NCI-H2081 treated with DMSO at 0.1 percent for 48 hours (cell line): Measurements from ENCODE around the gene PKP4.

ENCODE experiments used
- DNase-seq: peaks from one replicate; lab custom pipeline; 2025; lab: John Stamatoyannopoulos, UW

The PKP4 gene

GRCh38 chr2:158496986-158497385 is 40.2 kb downstream of the PKP4 start:
- no peak for DNase-seq

DNA sequence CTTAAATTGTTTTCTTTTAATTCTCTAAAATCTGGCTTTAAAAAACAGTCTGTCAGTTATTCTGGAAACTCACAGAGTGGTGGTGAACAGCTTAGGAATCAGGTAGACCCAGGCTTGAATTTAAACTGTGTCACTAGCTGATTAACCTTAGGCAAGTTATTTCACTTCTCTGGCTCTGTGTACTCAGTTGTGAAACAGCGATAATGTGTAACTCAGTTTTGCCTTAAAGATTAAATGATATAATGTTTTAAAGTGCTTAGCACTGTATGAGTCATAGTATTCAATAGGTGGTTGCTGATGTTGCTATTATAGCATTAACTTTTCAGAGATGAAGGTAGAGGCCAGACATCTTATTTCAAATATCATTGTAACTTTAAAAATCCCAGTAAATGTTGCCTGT is 40.7 kb downstream of the PKP4 start:
- DNase-seq = no peak

DNA sequence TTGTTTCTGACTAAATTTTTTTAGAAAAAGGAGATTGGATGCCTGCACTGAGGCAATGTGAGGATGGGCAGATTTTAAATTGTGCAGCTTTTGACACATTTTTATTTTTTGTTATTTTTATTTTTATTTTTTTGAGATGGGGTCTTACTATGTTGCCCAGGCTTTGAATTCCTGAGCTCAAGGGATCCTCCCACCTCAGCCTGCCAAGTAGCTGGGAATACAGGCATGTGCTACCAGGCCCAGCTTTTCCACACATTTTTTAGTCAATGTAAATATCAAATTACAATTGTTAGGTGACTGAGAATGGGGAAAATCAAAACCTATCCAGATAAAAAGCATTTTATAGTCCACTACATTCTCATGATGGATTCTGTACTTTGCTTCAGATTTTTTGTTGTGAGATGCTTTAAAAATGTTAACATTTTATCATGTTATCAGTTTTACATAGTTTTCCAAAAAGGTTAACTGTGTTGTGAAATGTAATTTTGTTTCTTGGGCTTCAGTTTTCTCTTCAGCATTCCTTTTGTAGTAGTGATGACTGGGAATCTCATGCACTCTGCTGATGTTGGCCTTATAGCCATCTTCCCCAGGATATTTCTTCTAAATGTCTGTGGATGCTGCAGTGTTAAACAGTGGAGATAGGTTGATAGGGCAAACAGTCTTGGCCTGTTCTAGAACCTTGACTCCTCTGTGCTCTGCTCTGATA is 41.4 kb downstream of the PKP4 start:
- DNase-seq = no peak

DNA sequence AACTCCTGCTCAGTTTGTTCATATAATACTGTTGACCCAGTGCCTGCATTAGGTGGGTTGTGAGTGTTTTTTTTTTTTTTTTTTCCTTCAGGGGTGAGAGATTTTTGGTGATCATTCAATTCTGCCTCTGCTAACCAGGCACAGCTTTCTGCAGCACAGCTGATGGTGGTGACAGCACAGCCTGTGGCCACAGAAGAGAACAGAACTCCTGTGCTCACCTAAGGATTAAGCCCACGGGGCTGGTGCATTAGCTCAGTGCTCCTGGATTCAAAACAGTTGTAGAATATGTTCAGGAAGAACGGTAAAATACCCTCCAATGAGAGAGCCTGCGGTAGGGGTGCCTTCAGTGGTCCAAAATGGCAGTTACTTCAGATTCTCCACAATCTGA is 42.0 kb downstream of the PKP4 start:
- DNase-seq = no peak

GRCh38 chr2:158499383-158499782 is 42.6 kb downstream of the PKP4 start:
- DNase-seq = no peak

DNA sequence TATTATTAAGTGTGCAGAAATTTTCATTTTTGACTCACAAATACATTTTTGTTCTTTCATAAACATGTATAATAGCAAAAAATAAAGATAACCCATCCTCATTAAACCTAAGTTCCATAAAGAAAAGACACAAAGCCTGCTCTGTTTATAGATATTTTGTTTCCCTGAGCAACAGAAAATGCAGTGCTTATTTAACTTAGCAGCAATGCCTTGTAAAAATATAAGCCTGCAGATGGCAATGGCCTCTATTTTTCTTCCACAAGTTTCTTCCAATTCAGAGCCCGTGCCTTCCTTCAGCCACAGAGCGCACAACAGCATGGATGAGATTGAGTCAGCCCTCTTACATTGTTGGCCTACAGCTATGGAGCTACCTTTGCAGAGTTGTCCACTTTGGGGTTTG is 43.6 kb downstream of the PKP4 start:
- no peak for DNase-seq

DNA sequence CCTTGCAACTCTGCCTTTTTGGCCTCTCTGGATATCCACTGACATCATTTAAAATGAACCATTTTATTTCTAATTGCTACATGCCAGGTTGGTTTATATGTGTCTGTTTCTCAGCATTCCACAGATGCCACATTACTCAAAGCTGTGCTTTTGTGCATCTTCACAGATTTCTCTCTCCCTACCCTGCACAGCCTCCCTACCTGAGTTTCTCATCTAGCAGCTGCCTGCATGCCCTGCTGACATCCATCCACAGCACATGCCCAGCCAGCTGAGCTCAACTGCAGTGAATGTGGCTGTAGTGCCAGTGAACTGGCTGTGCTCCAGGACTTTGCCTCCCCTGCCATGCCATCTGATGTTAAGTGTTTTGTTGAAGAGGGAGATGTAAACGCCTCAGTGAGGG is 44.5 kb downstream of the PKP4 start:
- no peak for DNase-seq

DNA sequence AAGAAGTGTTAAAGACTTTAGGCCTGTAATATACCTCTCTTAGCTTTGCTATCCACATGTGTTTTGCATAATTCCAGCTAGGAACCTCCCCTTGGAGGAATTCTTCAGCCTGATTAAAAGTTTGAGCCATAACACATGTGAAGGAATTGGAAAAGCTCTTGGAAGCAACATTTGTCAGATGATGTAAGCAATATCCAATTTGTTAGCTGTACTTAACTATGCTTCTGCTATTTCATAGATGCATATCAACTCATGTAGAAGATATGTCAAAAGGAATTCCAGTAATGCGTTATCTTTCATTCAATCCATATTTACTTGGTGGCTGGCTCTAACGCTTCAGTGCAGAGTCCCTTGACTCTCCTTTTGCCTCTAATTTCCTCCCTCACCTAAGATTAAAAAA is 46.2 kb downstream of the PKP4 start:
- DNase-seq = no peak

- DNase-seq = no peak
Observed at GRCh38 chr2:158504088-158504487, 47.3 kb downstream of the PKP4 start.

GRCh38 chr2:158505448-158505934 is 48.7 kb downstream of the PKP4 start:
- DNase-seq = no peak

DNA sequence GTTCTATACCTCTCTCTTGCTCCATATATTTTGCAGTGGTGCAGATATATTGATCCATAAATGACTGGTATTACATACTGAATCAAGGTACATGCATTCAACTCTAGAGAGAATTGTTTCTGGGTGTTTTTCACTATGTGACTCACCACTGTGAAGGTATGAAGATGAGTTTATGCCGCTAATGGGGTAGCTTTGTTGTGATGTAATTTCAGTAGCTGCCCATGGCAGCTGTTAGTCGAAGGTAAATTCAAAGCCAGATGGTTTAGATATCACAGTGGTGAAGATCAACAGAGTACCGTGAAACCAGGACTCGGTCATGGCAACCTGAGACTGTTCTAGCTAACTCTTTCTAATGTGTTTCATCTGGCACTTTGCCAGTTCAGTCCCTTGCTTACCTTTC is 50.4 kb downstream of the PKP4 start:
- no peak for DNase-seq

DNA sequence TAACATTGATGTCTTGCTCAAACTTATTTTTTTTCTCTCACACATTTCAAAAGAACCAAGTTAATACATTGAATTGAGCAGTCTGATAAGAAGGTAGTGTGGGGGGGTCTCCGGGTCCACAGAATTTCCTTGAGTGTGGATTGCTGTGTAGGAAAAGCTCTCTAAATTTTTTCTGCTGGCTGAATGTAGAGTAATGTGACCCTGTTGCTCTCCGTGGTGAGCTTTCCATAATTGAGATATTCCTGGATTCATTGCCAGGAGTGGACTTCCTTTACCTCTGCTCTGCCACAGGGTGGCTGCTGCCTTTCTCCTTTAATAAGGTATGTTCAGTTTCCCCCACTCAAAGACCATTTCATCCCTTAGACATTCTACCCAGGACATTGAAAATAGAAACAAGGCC is 50.9 kb downstream of the PKP4 start:
- DNase-seq = no peak

DNA sequence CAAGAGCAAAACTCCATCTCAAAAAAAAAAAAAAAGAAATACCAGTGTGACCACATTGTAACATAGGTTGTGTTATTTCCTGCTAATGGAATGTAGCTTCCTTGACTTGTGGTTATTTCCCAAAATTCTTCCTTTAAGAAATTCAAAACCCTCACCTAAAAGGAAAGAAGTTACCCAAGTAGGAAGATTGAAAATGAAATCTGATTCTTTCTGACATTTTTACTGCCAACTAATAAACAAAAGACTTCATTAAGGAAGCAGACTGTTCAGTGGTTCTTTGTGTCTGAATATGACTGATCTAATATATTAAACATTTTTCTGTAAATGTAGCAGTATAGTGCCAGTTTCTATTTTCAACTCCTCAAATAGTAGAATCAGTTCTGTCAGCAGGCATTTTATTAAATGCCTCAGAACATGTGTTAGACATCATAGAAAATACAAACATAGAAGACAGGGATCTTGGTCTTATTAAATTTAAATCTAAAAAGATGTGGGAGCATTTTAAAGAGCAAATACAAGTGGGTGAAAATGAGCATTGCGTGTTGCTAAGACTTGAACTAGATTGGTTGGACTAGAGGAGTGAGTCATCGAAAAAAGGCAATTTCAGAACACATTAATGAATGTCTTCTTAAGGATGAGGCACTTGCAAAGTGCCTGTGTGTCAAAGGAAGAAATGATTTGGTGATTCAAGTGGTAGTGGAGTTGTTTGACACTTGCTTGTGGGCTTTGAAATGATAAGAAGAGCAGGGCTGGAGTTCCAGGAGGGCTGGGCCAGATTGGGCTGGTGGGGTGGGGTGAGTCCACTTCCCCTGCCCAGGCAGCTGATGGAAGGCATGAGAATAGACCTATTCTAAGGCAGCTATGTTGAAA is 53.4 kb downstream of the PKP4 start:
- no peak for DNase-seq

GRCh38 chr2:158510887-158511286 is 54.1 kb downstream of the PKP4 start:
- DNase-seq = no peak

DNA sequence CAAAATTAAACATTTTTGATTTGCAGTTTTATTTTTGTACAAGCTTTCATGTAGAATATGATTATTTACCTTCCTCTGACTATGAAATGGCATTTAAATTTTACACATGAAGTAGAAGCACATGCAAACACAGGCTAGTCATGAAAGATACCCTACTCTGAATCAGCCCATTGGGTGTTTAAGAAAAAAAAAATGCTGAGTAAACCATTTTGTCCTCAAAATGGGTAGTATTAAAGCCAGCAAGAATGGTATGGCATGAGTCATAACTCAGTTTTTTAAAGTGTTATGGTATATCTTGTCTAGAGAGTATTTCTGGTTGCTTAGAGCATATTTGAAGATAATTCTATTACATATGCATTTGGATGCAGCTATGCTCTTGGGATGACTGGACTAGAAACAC is 55.0 kb downstream of the PKP4 start:
- DNase-seq = no peak

GRCh38 chr2:158512323-158512722 is 55.6 kb downstream of the PKP4 start:
- no peak for DNase-seq

- no peak for DNase-seq
Observed at GRCh38 chr2:158513841-158514240, 57.1 kb downstream of the PKP4 start.

- no peak for DNase-seq
Observed at GRCh38 chr2:158518084-158518483, 61.3 kb downstream of the PKP4 start.

DNA sequence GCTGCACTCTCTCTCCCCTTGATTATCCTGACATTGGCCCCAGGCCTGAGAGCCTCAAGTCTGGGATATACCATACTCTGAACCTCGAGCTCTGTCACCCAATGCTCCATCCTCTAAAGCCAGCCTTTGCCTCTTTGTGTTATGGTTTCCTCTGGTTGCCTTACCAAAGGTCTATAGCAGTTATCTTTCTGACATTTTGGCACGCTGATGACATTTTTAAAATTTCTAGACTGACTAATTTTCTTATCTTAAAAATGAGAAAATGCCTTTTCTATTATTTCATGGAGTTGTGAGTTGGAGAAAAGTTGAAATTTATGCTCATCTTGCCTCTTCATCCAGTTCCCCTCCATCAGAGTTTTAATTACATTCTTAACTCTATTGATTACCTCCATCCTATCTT is 62.7 kb downstream of the PKP4 start:
- no peak for DNase-seq

DNA sequence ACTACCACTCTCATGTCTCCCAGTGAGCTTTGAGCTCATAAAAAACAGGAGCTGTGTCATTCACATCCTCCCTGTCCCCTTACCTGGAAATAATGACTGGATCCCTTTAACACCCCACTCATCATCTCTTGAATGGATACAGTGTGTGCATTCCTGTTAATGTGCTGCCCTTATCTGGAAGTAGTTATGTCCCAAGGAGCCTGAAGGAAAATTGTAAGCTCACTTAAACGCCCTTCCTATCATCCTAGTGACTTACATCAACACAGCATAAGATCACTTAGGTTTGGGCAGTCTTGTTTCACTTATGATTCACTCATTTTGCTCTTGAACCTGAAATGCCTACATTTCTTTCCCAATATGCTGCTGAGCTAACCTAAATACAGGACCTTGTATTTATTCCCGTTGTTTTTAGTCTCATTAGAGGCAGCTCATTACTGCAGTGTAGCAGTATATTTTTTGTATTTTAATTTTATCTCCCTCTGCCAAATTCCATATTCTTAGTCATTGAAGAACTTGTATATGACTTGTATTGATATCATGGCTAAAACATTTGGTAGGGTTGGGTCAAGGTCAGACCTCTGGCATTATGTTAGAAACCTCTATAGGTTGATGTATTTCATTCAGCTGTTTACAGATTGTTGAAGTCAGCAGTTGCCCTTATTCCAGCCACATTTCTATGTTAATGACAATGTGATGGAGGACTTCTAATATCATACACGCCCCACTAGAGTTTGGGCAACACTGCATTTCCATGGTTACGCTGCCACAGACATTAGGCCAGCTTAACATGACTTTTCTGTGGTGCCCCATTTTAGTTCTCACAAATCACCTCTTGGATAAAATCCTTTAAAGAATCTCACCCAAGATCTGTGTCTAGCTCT is 72.9 kb downstream of the PKP4 start:
- no peak for DNase-seq

DNA sequence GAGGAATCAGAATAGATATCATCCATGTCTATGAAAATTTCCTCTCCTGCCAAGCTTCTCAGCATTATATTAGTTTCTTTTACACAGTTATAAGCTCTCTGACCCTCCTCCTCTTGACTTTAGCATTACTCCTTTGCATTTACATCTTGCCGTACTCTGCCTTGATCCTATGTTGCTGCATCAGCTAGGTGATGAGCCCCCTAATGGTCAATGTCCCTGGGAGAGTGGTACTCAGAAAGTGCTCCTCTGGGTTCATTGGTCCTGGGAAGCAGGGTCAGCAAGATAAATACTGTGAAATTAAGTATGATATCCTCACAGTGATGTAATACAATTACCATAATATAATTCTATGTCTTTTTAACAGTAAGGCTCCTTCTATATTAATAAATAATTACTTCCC is 74.1 kb downstream of the PKP4 start:
- DNase-seq = no peak

GRCh38 chr2:158533009-158533408 is 76.3 kb downstream of the PKP4 start:
- DNase-seq = no peak
